Measurements from ENCODE around the gene LMAN1L.

The LMAN1L gene

GRCh38 chr15:74864296-74864695, 51.7 kb downstream of the LMAN1L start:
- no peak for DNase-seq

GRCh38 chr15:74865316-74865715, 52.7 kb downstream of the LMAN1L start:
- DNase-seq = no peak

GRCh38 chr15:74866090-74866489, 53.5 kb downstream of the LMAN1L start:
- DNase-seq = no peak

GRCh38 chr15:74867466-74868038, 54.9 kb downstream of the LMAN1L start:
- no peak for DNase-seq

GRCh38 chr15:74868059-74868458, 55.4 kb downstream of the LMAN1L start:
- no peak for DNase-seq

GRCh38 chr15:74869372-74869725, 56.7 kb downstream of the LMAN1L start:
- no peak for DNase-seq

- peak; percentile 27 to 39 for DNase-seq
Measured at GRCh38 chr15:74869726-74870407, 57.2 kb downstream of the LMAN1L start.

- no peak for DNase-seq
Measured at GRCh38 chr15:74870436-74871215, 58.0 kb downstream of the LMAN1L start.

GRCh38 chr15:74872702-74873035, 60.0 kb downstream of the LMAN1L start:
- DNase-seq = no peak

GRCh38 chr15:74873036-74873755, 60.6 kb downstream of the LMAN1L start, which contains the start of gene SCAMP2:
Gene SCAMP2, minus strand, starts transcription at chr15:74873365. Its CDS starts 110 bp downstream, at chr15:74873255.
- DNase-seq = peak; percentile 89 to 90

GRCh38 chr15:74873756-74874424, 61.3 kb downstream of the LMAN1L start:
- peak; percentile 20 to 25 for DNase-seq
